HCT116 (cell line): ENCODE data around the gene CYP26B1. TPM values are rescaled to one million over a fixed set of nuclear protein-coding genes. Genes with fewer than 3 reads are reported as not detected.

Source experiments
- ATAC-seq: fragments of 200-7000 bp; cut with Tn5 transposase; 2 replicates; pipeline ENCODE4 v1.9.1; 2020; ENCODE audit warnings: mild to moderate bottlenecking, moderate library complexity
- BruUV-seq: library from RNA; stranded (reverse); fragments of 400-500 nt; replicated peaks from 2 replicates; lab custom pipeline; 2021; lab: Mats Ljungman, UMichigan
- CTCF ChIA-PET: fragments of 300-600 bp; sonication (Branson Sonifier 250); formaldehyde crosslinking; loops from one replicate; lab custom pipeline; 2021; ENCODE audit warnings: antibody characterized with exemption; lab: Charles Lee
- POLR2A ChIA-PET: fragments of 300-600, 350-600 bp; sonication (Branson Sonifier 250); formaldehyde crosslinking; loops from one replicate; lab custom pipeline; 2021; ENCODE audit warnings: antibody characterized with exemption; lab: Charles Lee
- RAD21 ChIA-PET, 2 experiments: fragments of 300-600 bp; sonication (Branson Sonifier 250); formaldehyde crosslinking; loops; one replicate each; lab custom pipeline; 2023; ENCODE audit warnings: low total read pairs in 2 of 2; ENCODE audit not compliant: uncharacterized antibody in 2 of 2, unreplicated experiment in 2 of 2, low non-redundant PET in 1 of 2; lab: Charles Lee
- DNase-seq: peaks from one replicate; pipeline ENCODE4 v3.0.0-alpha.2; 2010; ENCODE audit warnings: low read depth, low spot score
- H2AFZ ChIP-seq: fragments of 200-600 bp; shearing (Covaris generic), sonication (generic); 2 replicates; pipeline ENCODE4 v1.6.1; 2017; ENCODE audit warnings: low read depth, mixed run types, mixed read lengths, antibody characterized with exemption, low read length; ENCODE audit not compliant: poor library complexity, severe bottlenecking
- H3K27ac ChIP-seq: 2 replicates; pipeline ENCODE4 v1.5.1; 2012; ENCODE audit warnings: low read depth, low read length
- H3K27me3 ChIP-seq: fragments of 200-600 bp; sonication (generic); 2 replicates; pipeline ENCODE4 v1.6.1; 2016; ENCODE audit warnings: mixed run types, low read length, mixed read lengths; ENCODE audit not compliant: insufficient read depth
- H3K36me3 ChIP-seq, 2 experiments: fragments of 200-500 bp in 1 of 2; fragments of 200-600 bp in 1 of 2; sonication (Bioruptor generic) in 1 of 2; sonication (generic) in 1 of 2; 2 replicates each; pipeline versions ENCODE4 v1.5.1 to v1.6.1; 2014 to 2016; ENCODE audit warnings: low read length in 2 of 2, inconsistent platforms in 1 of 2, mixed read lengths in 1 of 2, mixed run types in 1 of 2; ENCODE audit not compliant: insufficient read depth in 2 of 2, control insufficient read depth in 1 of 2
- H3K4me1 ChIP-seq, 2 experiments: fragments of 200-600 bp in 1 of 2; sonication (generic) in 1 of 2; 2 replicates each; pipeline versions ENCODE4 v1.5.1 to v1.6.1; 2012 to 2017; ENCODE audit warnings: low read length in 2 of 2, inconsistent platforms in 1 of 2, mild to moderate bottlenecking in 1 of 2, mixed read lengths in 1 of 2, mixed run types in 1 of 2, moderate library complexity in 1 of 2; ENCODE audit not compliant: insufficient read depth in 2 of 2, control insufficient read depth in 1 of 2
- H3K4me2 ChIP-seq: fragments of 200-600 bp; sonication (generic); 2 replicates; pipeline ENCODE4 v1.6.1; 2017; ENCODE audit warnings: mixed run types, low read length, mixed read lengths
- H3K4me3 ChIP-seq, 2 experiments: fragments of 200-600 bp in 1 of 2; sonication (generic) in 1 of 2; replicated peaks in 1 of 2; 2 replicates each; pipeline ENCODE4 v1.5.1; 2011 to 2016; ENCODE audit warnings: low read length in 2 of 2, control low read depth in 1 of 2, low read depth in 1 of 2, mild to moderate bottlenecking in 1 of 2, mixed read lengths in 1 of 2, mixed run types in 1 of 2
- H3K79me2 ChIP-seq: fragments of 200-600 bp; sonication (generic); 2 replicates; pipeline ENCODE4 v1.6.1; 2017; ENCODE audit warnings: mild to moderate bottlenecking, mixed run types, low read length, moderate library complexity, mixed read lengths; ENCODE audit not compliant: insufficient read depth
- H3K9ac ChIP-seq: fragments of 200-600 bp; sonication (generic); 2 replicates; pipeline ENCODE4 v1.6.1; 2016; ENCODE audit warnings: low read length, mixed read lengths
- H3K9me2 ChIP-seq: fragments of 200-600 bp; sonication (generic), shearing (Covaris generic); 2 replicates; pipeline ENCODE4 v1.6.1; 2017; ENCODE audit warnings: mixed run types, mild to moderate bottlenecking, moderate library complexity; ENCODE audit not compliant: insufficient read depth
- H3K9me3 ChIP-seq, 2 experiments: fragments of 200-500 bp in 1 of 2; fragments of 200-600 bp in 1 of 2; sonication (Bioruptor generic) in 1 of 2; sonication (generic) in 1 of 2; 2 replicates each; pipeline ENCODE4 v1.6.1; 2014 to 2017; ENCODE audit warnings: low read length in 2 of 2, mixed read lengths in 2 of 2, inconsistent platforms in 1 of 2, low read depth in 1 of 2, mild to moderate bottlenecking in 1 of 2, mixed run types in 1 of 2, moderate library complexity in 1 of 2; ENCODE audit not compliant: control insufficient read depth in 1 of 2, insufficient read depth in 1 of 2
- H4K20me1 ChIP-seq: fragments of 200-600 bp; sonication (generic), shearing (Covaris generic); 2 replicates; pipeline ENCODE4 v1.6.1; 2017; ENCODE audit warnings: mixed run types, mild to moderate bottlenecking, moderate library complexity; ENCODE audit not compliant: insufficient read depth
- CBX3 ChIP-seq: IDR thresholded peaks from 2 replicates; pipeline ENCODE4 v1.6.1; 2012; ENCODE audit warnings: low read depth
- CEBPB ChIP-seq: IDR thresholded peaks from 2 replicates; pipeline ENCODE4 v1.6.1; 2012; ENCODE audit warnings: low read depth
- EGR1 ChIP-seq: IDR thresholded peaks from 2 replicates; pipeline ENCODE4 v1.6.1; 2012; ENCODE audit warnings: low read depth
- ELF1 ChIP-seq: IDR thresholded peaks from 2 replicates; pipeline ENCODE4 v1.6.1; 2012; ENCODE audit warnings: low read depth, borderline replicate concordance
- EZH2 ChIP-seq: fragments of 200-600 bp; sonication (generic); IDR thresholded peaks from 2 replicates; pipeline ENCODE4 v1.6.1; 2017; ENCODE audit warnings: antibody characterized with exemption, mixed run types
- EZH2phosphoT487 ChIP-seq: fragments of 200-600 bp; IDR thresholded peaks from 2 replicates; pipeline ENCODE4 v1.6.1; 2018; ENCODE audit warnings: antibody characterized with exemption, borderline replicate concordance
- POLR2A ChIP-seq: IDR thresholded peaks from 2 replicates; pipeline ENCODE4 v1.7.0; 2011; ENCODE audit warnings: borderline replicate concordance; ENCODE audit not compliant: insufficient read depth, insufficient read length; ENCODE audit errors: extremely low read depth
- RAD21 ChIP-seq: IDR thresholded peaks from 2 replicates; pipeline ENCODE4 v1.6.1; 2012; ENCODE audit warnings: low read depth, mild to moderate bottlenecking
- SIN3A ChIP-seq: IDR thresholded peaks from 2 replicates; pipeline ENCODE4 v1.6.1; 2012; ENCODE audit warnings: low read depth
- SP1 ChIP-seq: IDR thresholded peaks from 2 replicates; pipeline ENCODE4 v1.6.1; 2012; ENCODE audit warnings: low read depth
- YY1 ChIP-seq: IDR thresholded peaks from 2 replicates; pipeline ENCODE4 v1.6.1; 2011; ENCODE audit warnings: low read length, low read depth, moderate library complexity, mild to moderate bottlenecking; ENCODE audit not compliant: insufficient replicate concordance; ENCODE audit errors: extremely low read depth
- ZFX ChIP-seq: fragments of 450-650 bp; IDR thresholded peaks from 2 replicates; pipeline ENCODE4 v1.6.1; 2017
- ZNF274 ChIP-seq: fragments of 200-500 bp; sonication (Bioruptor generic); IDR thresholded peaks from 2 replicates; pipeline ENCODE4 v1.6.1; 2014; ENCODE audit warnings: mild to moderate bottlenecking, low read depth, low read length, inconsistent platforms
- intact Hi-C: fragments of 100-400 bp; cut with micrococcal nuclease; formaldehyde crosslinking; loops from 2 replicates; pipeline ENCODE4 v1.10.0; 2022
- total RNA-seq: library from RNA; stranded (reverse); gene quantifications from one replicate; pipeline ENCODE4 v1.2.1, GENCODE V29; 2021; ENCODE audit not compliant: unreplicated experiment
- TF ChIP-seq, protein P1 (sequence below), 3 experiments: fragments of 200-600 bp in 1 of 3; sonication (generic) in 1 of 3; IDR thresholded peaks in 2 of 3; conservative IDR thresholded peaks in 1 of 3; 2 replicates each; pipeline ENCODE4 v1.5.1; 2012 to 2017; ENCODE audit warnings: low read depth in 2 of 3, low read length in 2 of 3, antibody characterized with exemption in 1 of 3, borderline replicate concordance in 1 of 3, control low read depth in 1 of 3, mild to moderate bottlenecking in 1 of 3, mixed read lengths in 1 of 3, mixed run types in 1 of 3, moderate library complexity in 1 of 3; ENCODE audit not compliant: insufficient read depth in 1 of 3
- TF ChIP-seq, protein P2 (sequence below): IDR thresholded peaks from 2 replicates; pipeline ENCODE4 v1.6.1; 2012
- TF ChIP-seq, protein P3 (sequence below): IDR thresholded peaks from 2 replicates; pipeline ENCODE4 v1.6.1; 2012; ENCODE audit warnings: low read depth
- TF ChIP-seq, protein P4 (sequence below): IDR thresholded peaks from 2 replicates; pipeline ENCODE4 v1.6.1; 2012
- TF ChIP-seq, protein P5 (sequence below): IDR thresholded peaks from 2 replicates; pipeline ENCODE4 v1.6.1; 2011; ENCODE audit warnings: mild to moderate bottlenecking, low read length, moderate library complexity; ENCODE audit not compliant: insufficient replicate concordance; ENCODE audit errors: extremely low read depth

CYP26B1 gene
- total RNA-seq, 1 experiment from 2014 or later: 21.1 TPM

DNA sequence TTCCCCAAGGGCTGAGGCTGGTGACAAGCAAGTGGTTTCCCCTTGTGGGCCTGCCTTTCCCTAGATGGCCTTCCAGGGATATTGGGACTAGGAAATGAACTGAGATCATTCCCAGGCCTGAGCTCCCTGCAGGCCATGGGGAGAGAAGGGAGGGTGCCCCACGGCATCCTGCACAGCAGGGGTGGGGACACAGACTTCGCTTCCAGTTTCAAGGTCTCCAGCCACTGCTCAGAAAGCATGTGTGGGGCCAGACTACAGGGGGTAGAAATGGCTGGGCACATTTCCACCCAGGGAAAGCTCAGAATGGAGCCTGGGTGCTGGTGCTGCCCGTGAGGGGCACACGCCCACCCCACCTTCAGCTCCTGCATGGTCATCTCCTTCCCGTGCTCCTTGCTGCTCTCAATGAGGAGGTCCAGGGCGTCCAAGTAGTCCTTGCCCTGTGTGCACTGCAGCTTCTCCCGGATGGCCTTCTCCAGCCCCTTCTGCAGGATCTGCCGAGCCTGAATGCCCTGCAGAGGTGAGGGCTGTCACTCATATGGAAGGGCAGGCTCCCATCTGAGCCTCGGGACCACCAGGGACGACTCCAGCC is 13.2 kb downstream of the CYP26B1 start:
- Histone ChIP-seq H3K9me2 (no peaks in the 10 kb centered on the region), H3K9ac (no peak overlapping the region), H3K27me3 (no peaks in the 10 kb centered on the region), H3K79me2 (no peaks in the 10 kb centered on the region), H3K4me2 (no peak overlapping the region), H3K36me3 (no peaks in the 10 kb centered on the region; a peak in 1 of 4 replicates), H3K27ac (no peak overlapping the region), H3K9me3 (no peaks in the 10 kb centered on the region), H3K4me1 (peaks cover 6 to 13% of the 10 kb centered on the region in 2 experiments; a peak in 2 of 4 replicates), H3K4me3 (no peak overlapping the region), H2AFZ (no peak overlapping the region), H4K20me1 (no peaks in the 10 kb centered on the region)
- intact Hi-C loops: no loop called here
- ATAC-seq (no peak), DNase-seq (no peak)
- RAD21 ChIA-PET: no interaction called here
- no TSS peak for BruUV-seq
- CTCF ChIA-PET: no interaction called here
- TF ChIP-seq ZNF274 (no peak), EGR1 (no peak), SP1 (no peak), POLR2A (no peak), RAD21 (no peak), ELF1 (no peak), CBX3 (no peak), YY1 (no peak), CEBPB (no peak), EZH2 (no peak), EZH2phosphoT487 (no peak), SIN3A (no peak), ZFX (no peak)
- TF ChIP-seq, protein P1, sequence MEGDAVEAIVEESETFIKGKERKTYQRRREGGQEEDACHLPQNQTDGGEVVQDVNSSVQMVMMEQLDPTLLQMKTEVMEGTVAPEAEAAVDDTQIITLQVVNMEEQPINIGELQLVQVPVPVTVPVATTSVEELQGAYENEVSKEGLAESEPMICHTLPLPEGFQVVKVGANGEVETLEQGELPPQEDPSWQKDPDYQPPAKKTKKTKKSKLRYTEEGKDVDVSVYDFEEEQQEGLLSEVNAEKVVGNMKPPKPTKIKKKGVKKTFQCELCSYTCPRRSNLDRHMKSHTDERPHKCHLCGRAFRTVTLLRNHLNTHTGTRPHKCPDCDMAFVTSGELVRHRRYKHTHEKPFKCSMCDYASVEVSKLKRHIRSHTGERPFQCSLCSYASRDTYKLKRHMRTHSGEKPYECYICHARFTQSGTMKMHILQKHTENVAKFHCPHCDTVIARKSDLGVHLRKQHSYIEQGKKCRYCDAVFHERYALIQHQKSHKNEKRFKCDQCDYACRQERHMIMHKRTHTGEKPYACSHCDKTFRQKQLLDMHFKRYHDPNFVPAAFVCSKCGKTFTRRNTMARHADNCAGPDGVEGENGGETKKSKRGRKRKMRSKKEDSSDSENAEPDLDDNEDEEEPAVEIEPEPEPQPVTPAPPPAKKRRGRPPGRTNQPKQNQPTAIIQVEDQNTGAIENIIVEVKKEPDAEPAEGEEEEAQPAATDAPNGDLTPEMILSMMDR (IDR thresholded peaks at IDR 0.05 in 2 of 3, conservative IDR thresholded peaks at IDR 0.05 in 1 of 3; ENCODE audit: borderline replicate concordance in 1 of 3, insufficient read depth in 1 of 3, low read depth in 2 of 3, low read length in 2 of 3): no peak
- TF ChIP-seq, protein P2, sequence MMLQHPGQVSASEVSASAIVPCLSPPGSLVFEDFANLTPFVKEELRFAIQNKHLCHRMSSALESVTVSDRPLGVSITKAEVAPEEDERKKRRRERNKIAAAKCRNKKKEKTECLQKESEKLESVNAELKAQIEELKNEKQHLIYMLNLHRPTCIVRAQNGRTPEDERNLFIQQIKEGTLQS: no peak
- TF ChIP-seq, protein P3, sequence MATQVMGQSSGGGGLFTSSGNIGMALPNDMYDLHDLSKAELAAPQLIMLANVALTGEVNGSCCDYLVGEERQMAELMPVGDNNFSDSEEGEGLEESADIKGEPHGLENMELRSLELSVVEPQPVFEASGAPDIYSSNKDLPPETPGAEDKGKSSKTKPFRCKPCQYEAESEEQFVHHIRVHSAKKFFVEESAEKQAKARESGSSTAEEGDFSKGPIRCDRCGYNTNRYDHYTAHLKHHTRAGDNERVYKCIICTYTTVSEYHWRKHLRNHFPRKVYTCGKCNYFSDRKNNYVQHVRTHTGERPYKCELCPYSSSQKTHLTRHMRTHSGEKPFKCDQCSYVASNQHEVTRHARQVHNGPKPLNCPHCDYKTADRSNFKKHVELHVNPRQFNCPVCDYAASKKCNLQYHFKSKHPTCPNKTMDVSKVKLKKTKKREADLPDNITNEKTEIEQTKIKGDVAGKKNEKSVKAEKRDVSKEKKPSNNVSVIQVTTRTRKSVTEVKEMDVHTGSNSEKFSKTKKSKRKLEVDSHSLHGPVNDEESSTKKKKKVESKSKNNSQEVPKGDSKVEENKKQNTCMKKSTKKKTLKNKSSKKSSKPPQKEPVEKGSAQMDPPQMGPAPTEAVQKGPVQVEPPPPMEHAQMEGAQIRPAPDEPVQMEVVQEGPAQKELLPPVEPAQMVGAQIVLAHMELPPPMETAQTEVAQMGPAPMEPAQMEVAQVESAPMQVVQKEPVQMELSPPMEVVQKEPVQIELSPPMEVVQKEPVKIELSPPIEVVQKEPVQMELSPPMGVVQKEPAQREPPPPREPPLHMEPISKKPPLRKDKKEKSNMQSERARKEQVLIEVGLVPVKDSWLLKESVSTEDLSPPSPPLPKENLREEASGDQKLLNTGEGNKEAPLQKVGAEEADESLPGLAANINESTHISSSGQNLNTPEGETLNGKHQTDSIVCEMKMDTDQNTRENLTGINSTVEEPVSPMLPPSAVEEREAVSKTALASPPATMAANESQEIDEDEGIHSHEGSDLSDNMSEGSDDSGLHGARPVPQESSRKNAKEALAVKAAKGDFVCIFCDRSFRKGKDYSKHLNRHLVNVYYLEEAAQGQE: no peak
- TF ChIP-seq, protein P4, sequence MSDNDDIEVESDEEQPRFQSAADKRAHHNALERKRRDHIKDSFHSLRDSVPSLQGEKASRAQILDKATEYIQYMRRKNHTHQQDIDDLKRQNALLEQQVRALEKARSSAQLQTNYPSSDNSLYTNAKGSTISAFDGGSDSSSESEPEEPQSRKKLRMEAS: no peak
- TF ChIP-seq, protein P5, sequence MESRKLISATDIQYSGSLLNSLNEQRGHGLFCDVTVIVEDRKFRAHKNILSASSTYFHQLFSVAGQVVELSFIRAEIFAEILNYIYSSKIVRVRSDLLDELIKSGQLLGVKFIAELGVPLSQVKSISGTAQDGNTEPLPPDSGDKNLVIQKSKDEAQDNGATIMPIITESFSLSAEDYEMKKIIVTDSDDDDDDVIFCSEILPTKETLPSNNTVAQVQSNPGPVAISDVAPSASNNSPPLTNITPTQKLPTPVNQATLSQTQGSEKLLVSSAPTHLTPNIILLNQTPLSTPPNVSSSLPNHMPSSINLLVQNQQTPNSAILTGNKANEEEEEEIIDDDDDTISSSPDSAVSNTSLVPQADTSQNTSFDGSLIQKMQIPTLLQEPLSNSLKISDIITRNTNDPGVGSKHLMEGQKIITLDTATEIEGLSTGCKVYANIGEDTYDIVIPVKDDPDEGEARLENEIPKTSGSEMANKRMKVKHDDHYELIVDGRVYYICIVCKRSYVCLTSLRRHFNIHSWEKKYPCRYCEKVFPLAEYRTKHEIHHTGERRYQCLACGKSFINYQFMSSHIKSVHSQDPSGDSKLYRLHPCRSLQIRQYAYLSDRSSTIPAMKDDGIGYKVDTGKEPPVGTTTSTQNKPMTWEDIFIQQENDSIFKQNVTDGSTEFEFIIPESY: no peak
- POLR2A ChIA-PET: no interaction called here
